Melanocyte of skin (primary cell): Measurements from ENCODE around the gene CCDC92. TPM values are rescaled to one million over a fixed set of nuclear protein-coding genes. Genes with fewer than 3 reads are reported as not detected.

Experiments used
- small RNA-seq, 2 donors: library from RNA; depleted of rRNA; stranded (forward); fragments of <200 nt; gene quantifications; one replicate each; pipeline ENCODE3, GENCODE V24; 2012
- total RNA-seq, 2 donors: library from RNA; depleted of rRNA; stranded (reverse); fragments of >200 nt; gene quantifications; 2 replicates each; pipeline ENCODE4 v1.2.3, GENCODE V29; 2012

CCDC92 gene, protein sequence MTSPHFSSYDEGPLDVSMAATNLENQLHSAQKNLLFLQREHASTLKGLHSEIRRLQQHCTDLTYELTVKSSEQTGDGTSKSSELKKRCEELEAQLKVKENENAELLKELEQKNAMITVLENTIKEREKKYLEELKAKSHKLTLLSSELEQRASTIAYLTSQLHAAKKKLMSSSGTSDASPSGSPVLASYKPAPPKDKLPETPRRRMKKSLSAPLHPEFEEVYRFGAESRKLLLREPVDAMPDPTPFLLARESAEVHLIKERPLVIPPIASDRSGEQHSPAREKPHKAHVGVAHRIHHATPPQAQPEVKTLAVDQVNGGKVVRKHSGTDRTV
- 1 to 10 TPM; 4.0 to 7.6 TPM for total RNA-seq

DNA sequence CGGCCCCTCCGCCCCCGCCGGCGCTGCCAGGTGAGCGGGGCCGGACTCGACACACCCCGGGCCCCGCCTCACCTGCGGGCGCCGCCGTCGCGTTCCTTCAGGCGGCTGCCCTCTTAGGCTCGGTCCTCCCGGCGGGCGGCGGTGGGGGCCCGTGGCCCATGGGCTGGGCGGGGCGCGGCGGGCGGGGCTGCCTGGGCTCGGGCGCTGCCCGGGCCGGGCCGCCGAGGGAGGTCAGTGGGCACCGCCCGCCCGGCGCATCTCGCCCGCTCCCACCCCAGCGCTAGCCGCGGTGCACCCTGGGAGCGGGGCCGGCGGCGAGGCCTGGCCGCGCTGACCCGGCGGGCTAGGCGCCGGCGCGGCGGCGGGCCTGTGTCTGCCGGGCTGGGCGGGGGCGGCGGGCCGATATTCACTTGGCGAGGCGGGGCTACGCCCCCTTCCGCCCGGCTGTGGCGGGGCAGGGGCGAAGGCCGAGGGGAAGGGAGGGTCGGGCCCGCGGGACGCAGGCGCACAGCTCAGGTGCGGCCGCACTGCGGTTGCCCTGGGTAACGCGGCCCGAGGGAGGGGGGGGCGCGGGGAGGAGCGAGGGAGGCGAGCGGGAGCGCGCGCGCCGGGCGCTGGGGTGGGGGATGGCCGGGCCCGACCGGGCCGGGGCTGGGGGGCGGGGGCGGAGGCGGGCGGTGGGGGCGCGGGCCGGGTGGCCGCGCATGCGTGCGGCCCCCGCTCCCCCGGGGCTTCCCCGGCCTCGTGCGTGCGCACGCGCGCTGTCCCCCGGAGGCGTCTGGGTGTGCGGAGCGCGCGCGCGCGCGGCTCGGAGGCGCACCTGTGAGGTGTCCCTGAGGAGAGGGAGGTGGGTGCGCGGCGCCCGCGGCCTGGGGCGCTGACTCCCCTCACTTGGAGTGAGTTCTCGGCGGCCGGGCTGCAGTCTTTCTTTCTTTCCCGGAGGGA lies at the start of gene CCDC92, which contains the start of gene ZNF664:
TSS of gene CCDC92 (minus strand) at position 375 of the 945 bp plus-strand sequence. CDS start 28,526 bp downstream, outside the sequence.
TSS of gene ZNF664 (plus strand) at position 759 of the 945 bp plus-strand sequence. CDS start 38,930 bp downstream, outside the sequence.

Small RNA genes within 50 kb of the gene (small RNA-seq; reads per million reads assigned to genes)
- gene AC068790.4 (0 reads per million in 2 donors), gene AC068790.6 (0 reads per million in 2 donors)

Other genes with a start within 250 kb of the CCDC92 start
- 1 to 10 TPM in 1 of 2 donors, under 1 TPM in 1; 0.34 to 9.7 TPM for gene DNAH10, start 210.5 kb downstream of the CCDC92 start, total RNA-seq
- 10 to 100 TPM; 35.1 to 36.6 TPM for gene ZNF664, start 384 bp upstream of the CCDC92 start, total RNA-seq